EH (cell line): Measurements from ENCODE around the gene LSM7.

Source experiments
- DNase-seq: peaks from one replicate; pipeline ENCODE4 v3.0.0-alpha.2; 2015; ENCODE audit warnings: low read depth

LSM7 gene

DNA sequence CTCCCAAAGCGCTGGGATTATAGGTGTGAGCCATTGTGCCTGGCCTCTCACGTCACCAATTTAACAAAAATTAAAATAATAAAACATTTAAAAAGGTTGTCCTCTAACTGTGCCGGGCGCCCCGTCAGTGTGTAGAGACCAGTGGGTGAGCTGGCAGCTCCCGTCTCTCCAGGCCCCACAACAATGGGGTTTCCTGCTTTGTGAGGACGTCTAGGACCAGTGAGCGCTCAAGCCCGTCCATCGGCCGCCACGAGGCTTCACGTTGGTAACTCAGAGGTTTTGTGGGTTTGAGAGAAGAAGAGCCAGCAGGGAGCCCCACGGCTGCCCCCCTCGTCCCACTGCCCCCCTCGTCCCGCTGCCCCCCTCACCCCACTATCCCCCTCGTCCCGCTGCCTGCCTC, 4.7 kb downstream of the LSM7 start:
- no peak for DNase-seq

DNA sequence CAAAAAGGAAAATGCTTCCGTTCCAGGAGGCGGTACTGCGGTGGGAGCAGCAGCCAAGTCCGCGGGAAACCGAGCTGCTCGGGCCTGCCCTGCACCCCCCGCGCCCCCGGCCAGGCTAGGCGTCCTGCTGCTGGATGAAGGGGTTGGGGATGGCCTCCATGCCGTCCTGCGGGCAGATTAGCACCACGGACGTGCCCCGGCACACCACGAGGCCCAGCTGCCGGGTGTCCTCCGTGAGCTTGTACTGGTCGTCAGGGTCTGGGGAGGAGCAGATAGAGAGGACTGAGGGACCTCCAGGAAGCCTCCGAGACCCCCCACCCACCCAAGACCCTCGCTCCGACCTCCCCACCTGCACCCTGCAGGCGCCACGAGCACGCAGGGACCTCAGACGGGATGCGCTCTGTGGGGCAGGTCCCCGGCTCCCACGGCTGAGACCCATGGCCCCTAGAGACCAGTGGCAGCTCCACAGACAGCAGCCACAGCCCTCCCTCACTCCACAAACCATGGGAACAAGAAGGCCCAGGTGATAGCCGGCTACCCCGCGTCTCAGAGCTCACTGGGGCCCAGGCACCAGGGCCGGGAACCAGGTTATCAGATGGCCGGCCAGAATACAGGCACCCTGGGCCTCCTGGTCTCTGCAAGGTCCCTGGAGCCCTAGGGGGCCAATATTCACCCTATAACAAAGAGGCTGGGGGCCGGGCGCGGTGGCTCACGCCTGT, 6.7 kb downstream of the LSM7 start:
- no peak for DNase-seq

GRCh38 chr19:2320939-2321338, 7.4 kb downstream of the LSM7 start:
- no peak for DNase-seq

- DNase-seq, result no peak
These were observed 8.3 kb downstream of the LSM7 start for GRCh38 chr19:2320049-2320448.

DNA sequence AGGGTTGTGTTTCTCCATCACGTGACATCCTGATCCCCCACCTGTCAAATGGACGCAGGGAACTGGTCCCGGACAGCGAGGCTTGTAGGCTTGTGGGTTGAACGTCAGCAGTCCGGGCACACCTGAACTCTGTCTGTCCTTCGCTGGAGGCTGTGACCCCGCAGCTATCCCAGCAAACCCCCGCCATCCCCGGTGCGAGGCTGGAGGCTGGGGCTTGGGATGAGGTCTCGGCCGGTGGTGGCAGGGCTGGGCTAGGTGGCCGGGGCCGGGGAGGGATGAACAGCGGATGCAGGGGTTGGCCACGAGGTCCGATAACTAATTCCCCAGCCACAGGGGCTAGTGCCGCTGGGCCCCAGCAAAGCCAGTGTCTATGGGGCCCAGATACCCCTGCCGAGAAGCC, 8.8 kb downstream of the LSM7 start:
- no peak for DNase-seq

- no peak for DNase-seq
These were observed 9.5 kb downstream of the LSM7 start for GRCh38 chr19:2318923-2319322.

GRCh38 chr19:2317756-2318155, 10.6 kb downstream of the LSM7 start:
- no peak for DNase-seq

GRCh38 chr19:2317300-2317699, 11.1 kb downstream of the LSM7 start:
- no peak for DNase-seq

- peak; percentile 75 for DNase-seq
These were observed 12.5 kb downstream of the LSM7 start for GRCh38 chr19:2315818-2316353.

DNA sequence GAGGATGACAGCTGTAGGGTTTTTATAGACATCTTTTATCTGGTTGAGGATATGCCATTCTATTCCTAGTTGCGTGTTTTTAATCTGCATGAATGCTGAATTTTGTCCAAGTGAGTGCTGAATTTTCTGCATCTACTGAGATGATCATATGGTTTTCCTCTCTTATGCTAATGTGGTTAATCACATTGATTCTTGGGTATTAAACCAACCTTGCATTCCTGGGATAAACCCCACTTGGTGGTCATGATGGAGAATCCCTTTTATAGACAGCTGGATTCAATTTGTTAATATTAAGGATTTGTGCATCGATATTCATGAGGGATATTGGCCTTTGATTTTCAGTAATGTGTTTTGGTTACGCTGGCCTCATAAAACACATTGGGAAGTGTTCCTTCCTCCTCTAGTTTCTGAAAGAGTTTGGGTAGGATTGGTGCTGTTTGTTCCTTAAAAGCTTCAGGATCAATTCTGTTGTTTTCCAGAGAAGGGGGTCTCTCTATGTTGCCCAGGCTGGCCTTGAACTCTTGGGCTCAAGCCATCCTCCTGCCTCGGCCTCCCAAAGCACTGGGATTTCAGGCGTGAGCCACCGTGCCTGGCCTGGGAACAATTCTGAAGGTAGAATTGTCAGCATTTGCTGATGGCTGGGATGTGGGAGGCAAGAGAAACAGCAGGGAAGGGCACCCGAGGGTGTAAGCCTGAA, 13.1 kb downstream of the LSM7 start:
- no peak for DNase-seq

DNA sequence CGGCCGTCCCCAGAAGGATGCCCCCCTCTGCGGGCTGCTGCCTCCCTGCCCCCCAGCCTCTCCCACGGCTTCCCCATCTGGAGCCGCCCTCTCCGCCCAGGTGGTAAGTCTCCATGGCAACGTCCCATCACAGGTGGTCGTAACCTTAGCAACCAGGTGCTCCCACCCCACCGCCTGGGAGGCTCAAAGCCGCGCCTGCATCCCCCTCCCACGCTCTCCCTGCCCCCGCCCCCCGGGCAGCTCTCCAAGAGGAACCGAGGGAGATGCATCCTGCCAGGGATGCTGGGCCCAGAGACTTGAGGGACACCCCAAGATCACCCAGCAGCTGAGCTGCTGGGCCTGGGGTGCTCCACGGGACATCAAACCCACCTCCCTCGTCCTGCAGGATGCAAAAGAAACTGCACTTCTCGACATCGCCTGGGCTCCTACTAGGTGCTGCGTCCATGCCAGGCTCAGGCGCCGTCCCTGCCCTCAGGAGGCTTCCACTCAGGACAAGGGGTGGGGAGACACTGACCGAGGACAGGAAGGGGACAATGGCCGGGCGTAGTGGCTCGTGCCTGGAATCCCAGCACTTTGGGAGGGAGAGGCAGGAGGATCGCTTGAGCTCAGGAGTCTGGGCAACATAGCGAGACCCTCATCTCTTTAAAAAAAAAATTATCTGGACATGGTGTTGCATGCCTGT, 15.4 kb downstream of the LSM7 start:
- DNase-seq, result no peak

DNA sequence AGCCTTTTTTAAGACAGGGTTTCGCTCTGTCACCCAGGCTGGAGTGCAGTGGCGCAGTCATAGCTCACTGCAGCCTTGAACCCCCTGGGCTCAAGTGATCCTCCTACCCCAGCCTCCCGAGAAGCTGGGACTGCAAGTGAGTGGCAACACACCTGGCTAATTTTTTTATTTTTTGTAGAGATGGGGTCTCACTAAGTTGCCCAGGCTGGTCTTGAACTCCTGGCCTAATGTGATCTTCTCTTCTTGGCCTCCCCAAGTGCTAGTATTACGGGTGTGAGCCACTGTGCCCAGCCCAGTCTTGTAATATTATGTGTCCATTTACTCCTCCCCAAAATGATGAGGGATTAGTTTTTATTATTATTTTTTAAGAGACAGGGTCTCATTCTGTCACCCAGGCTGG, 17.3 kb downstream of the LSM7 start:
- DNase-seq, result no peak

DNA sequence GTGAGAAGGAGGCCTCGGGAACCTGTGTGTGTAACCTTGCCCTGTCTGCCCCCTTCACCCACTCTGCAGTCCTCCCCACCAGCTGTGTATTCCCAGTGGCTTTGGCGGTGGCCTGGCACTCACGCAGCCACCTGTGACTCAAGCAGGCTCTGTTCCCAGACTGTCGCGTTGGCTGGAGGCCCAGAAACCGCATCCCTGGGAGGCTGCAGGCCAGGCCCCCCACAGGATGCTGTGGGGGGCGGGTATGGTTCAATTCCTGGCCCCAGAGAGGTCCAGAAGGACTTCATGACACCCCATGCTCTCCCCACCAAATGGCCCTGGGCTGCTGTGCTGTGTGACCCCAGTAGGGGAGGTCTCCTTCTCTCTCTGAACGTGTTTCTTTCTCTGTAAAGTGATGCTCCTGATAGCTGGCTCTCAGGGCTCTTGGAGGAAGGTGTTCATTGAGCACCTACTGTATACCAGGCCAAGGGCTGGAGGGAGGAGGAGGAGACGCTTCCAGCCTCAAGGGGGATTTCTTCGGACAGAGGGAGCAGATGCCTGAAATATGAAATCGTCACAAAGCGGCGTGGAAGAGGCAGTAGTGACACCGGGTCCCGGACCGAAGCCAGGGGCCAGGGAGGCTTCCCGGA, 18.5 kb downstream of the LSM7 start:
- peak; percentile 67 for DNase-seq

GRCh38 chr19:2308114-2308556, 20.3 kb downstream of the LSM7 start, which contains the start of gene LINGO3:
LINGO3 (minus strand) TSS chr19:2308154; CDS start chr19:2291776, 16,378 bp downstream.
- DNase-seq, result no peak

DNA sequence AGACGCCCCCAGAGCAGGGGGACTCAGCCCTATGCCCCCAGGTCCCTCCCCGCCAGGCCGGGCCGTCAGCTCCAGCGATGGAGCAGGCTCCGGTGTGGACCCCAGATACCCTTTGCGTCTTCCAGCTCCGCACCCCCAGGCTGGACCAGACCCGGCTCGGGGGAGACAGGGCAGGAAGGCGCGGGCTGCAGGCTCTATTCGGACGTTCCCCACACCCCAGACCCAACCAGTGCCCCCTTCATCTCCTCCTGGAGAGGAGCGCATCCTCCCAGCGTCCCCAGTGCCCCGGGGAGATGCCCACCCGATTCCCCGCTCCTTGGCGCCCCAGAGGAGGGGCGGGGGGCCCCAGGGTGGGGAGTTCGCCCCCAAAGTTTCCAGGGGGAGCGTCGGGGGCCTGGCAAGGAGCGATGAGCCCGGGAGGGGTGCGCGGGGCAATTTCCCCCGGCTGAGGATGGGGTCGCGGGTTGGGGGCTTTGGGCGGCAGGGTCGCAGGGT, 20.8 kb downstream of the LSM7 start:
- DNase-seq, result no peak

GRCh38 chr19:2306971-2307370, 21.4 kb downstream of the LSM7 start:
- DNase-seq, result no peak

DNA sequence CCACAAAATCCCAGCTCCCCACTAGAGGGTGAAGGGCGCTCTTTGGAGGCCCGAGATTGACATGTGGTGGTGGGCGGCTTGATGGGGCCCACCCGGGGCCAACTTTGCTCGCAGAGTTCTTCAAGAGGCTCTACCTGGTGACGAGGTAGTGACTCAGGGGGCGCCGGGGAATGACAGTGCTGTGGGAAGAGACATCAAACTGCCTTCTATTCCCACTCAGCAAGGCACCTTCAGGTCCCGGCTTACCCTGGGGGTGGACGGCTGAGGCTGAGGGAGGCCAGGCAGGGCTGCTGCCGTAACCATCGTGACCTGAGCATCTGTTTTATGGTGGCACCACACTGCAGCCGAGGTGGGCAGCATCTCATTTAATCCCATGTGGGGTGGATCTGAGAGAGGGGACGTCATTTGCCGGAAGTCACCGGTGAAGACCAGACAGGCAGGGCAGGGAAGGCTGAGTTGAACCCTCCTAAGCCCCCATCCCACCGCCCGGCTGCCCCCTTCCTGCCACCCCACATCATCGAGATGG, 22.0 kb downstream of the LSM7 start:
- no peak for DNase-seq

GRCh38 chr19:2305452-2306280, 22.7 kb downstream of the LSM7 start:
- no peak for DNase-seq

DNA sequence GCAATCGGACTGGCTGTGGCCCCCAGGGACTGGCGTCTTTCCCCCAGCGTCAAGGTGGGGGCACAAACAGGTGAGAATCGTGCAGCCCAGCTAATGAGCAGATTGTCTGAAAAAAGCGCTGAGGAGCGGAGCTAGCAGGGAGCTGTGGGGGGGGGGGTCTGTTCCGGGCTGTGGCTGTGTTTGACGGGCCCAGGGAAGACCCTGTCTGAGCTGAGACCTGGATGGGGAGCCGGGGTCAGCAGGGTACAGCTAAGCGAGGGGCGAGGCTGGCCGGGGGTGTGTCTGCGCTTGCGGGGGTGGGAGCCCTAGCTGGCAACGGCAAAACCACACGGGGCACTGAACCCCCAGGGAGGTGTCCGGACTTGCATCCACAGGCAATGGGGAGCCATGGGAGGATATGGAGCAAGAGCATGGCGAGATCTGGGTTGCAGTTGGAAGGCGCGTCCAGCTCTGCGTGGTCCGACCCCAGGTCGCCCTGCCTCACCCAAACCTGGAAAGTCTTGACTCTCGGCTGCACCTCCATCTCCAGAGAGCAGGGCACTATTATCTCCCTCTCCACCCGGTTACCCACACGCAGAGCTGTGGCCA, 25.1 kb downstream of the LSM7 start:
- DNase-seq, result no peak
